ENCODE measurements around the gene ZFAND5. TPM values are rescaled to one million over a fixed set of nuclear protein-coding genes. Genes with fewer than 3 reads are reported as not detected.

Gene ZFAND5
- total and polyA plus RNA-seq, 10 of the 15 experiments (the other 5 are each of a cell fraction or from before 2014, with no cell fraction given), result 22.5 to 107 (median 63.3) TPM

DNA sequence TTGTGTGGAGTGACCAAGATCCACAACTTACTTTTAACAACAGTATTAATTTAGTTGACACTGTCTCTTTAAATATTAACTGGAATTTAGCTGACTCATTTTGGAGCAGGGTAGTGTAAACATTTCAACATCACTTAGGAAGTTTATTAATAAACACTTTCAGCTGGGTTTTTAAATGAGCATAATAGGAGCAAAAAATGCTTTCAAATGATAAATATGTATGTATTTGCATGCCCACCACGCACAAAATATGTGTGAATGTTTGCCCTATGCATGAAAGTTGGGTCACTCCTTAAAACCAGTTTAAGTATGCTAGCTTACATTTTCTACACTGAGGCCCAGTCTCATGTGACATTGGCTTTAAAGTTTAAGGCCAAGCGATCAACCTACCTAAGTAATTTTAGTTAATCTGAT lies 2.9 kb downstream of the ZFAND5 start (continued):
- TF ChIP-seq, protein P1, sequence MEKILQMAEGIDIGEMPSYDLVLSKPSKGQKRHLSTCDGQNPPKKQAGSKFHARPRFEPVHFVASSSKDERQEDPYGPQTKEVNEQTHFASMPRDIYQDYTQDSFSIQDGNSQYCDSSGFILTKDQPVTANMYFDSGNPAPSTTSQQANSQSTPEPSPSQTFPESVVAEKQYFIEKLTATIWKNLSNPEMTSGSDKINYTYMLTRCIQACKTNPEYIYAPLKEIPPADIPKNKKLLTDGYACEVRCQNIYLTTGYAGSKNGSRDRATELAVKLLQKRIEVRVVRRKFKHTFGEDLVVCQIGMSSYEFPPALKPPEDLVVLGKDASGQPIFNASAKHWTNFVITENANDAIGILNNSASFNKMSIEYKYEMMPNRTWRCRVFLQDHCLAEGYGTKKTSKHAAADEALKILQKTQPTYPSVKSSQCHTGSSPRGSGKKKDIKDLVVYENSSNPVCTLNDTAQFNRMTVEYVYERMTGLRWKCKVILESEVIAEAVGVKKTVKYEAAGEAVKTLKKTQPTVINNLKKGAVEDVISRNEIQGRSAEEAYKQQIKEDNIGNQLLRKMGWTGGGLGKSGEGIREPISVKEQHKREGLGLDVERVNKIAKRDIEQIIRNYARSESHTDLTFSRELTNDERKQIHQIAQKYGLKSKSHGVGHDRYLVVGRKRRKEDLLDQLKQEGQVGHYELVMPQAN (conservative IDR thresholded peaks at IDR 0.05), result no peak
- 0 out of 2 replicates have a peak, but pooled peaks have one; percentile 7 for TF ChIP-seq POLR2AphosphoS5 (IDR thresholded peaks at IDR 0.05; ENCODE audit: low read length)
- TF ChIP-seq SPI1 (IDR thresholded peaks at IDR 0.05; ENCODE audit: borderline replicate concordance, insufficient read depth, low read depth, low read length), result no peak
- TF ChIP-seq EGR1 (IDR thresholded peaks at IDR 0.05; ENCODE audit: borderline replicate concordance in 1 of 2, low read depth in 2 of 2, low read length in 2 of 2), result no peak
- TF ChIP-seq NBN (IDR thresholded peaks at IDR 0.05), result no peak
- no peak for TF ChIP-seq CBFB (IDR thresholded peaks at IDR 0.05; ENCODE audit: low read depth)
- no peak for TF ChIP-seq CEBPB (IDR thresholded peaks at IDR 0.05; ENCODE audit: borderline replicate concordance in 1 of 2, low read depth in 2 of 2, low read length in 2 of 2)

DNA sequence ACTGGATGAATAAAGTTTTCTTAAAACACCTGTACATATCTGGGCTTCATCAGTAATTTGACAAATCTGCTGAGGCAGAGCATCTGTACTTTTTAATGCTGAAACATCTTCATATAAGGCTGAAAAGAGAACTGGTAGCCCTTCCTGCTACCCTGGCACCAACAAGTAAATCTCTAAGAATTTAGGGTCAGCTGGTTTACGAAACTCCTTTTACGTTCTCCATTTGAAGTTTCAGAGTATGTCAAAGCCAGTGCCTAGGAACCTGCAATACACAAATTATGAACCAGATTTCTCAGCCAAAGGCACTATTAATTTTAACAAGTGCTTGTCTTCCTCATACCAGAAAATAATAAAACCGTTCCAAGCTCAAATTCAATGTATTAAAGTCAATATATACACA lies 3.8 kb downstream of the ZFAND5 start:
- Histone ChIP-seq H3K9ac (ENCODE audit: control insufficient read depth, insufficient read depth, low read length) (no peak overlapping the region; the same call in 1 of the 2 replicates), H3K4me1 (ENCODE audit: control insufficient read depth, insufficient read depth, low read length) (peaks cover 4% of the 10 kb centered on the region), H3K36me3 (ENCODE audit: control insufficient read depth in 2 of 2, insufficient read depth in 2 of 2, low read length in 1 of 2) (peaks cover 2 to 7% of the 10 kb centered on the region in 2 experiments; a peak in 2 of 4 replicates), H3K27ac (ENCODE audit: control insufficient read depth, insufficient read depth) (no peak overlapping the region), H3K4me3 (peak overlapping the region; percentile 35; the same call in 1 of the 2 replicates), H3K27me3 (replicated peaks in 1 of 2; ENCODE audit: control insufficient read depth in 2 of 2, insufficient read depth in 2 of 2, low read length in 1 of 2) (no peaks in the 10 kb centered on the region), H3K79me2 (ENCODE audit: control insufficient read depth, insufficient read depth, low read length) (peaks cover 80% of the 10 kb centered on the region), H2AFZ (ENCODE audit: control insufficient read depth, low read depth, low read length) (no peak overlapping the region), H3K9me3 (replicated peaks; ENCODE audit: control insufficient read depth, insufficient read depth, low read length) (no peaks in the 10 kb centered on the region), H3K4me2 (ENCODE audit: control insufficient read depth, insufficient read depth) (peak overlapping the region; percentile 67), H4K20me1 (ENCODE audit: control insufficient read depth, insufficient read depth) (no peaks in the 10 kb centered on the region)
- FAIRE-seq (no peak), ATAC-seq (no peak), DNase-seq (ENCODE audit: low read depth, low spot score) (no peak)
- ChIA-PET RAD21 (ENCODE audit: unreplicated experiment) (interaction anchor here (1.0 to 5.1 kb wide), 6 partner anchors 23 to 230 kb away, joined by 3 to 33 read pairs (median 20); no protein-coding TSS in a partner anchor), SMC1A (ENCODE audit: uncharacterized antibody, unreplicated experiment) (interaction anchor here (0.6 to 2.5 kb wide), 13 partner anchors 29 to 236 kb away, joined by 3 to 9 read pairs (median 3); no protein-coding TSS in a partner anchor), POLR2A (interaction anchor here (5.2 kb wide), 1 partner anchor 156 kb away, joined by 32 read pairs; no protein-coding TSS in a partner anchor), CTCF (interaction anchor here (0.7 to 3.1 kb wide), 5 partner anchors 9 to 231 kb away, joined by 3 to 26 read pairs (median 8); no protein-coding TSS in a partner anchor)
- in situ Hi-C loops (cut with MboI), result no loop called here
- intact Hi-C loops (cut with micrococcal nuclease; ENCODE audit: unreplicated experiment), result loop anchor here (5.0 to 10.0 kb wide), 2 partner anchors 69 to 156 kb away; no protein-coding TSS in a partner anchor
- 32% methylated on average over 3 of the region's 3 CpGs for WGBS (ENCODE audit: insufficient coverage, insufficient replicate concordance, low lambda C conversion rate, missing lambda C conversion rate)
- no TSS peak for BruUV-seq (replicated peaks)
- no peak for TF ChIP-seq ATF7 (IDR thresholded peaks at IDR 0.05; ENCODE audit: low read depth)
- TF ChIP-seq ZNF274 (IDR thresholded peaks at IDR 0.05; ENCODE audit: insufficient read depth, insufficient read length), result no peak
- TF ChIP-seq PAX8 (IDR thresholded peaks at IDR 0.05), result no peak
- no peak for TF ChIP-seq STAT1 (conservative IDR thresholded peaks at IDR 0.05)
- no peak for TF ChIP-seq JUND (IDR thresholded peaks at IDR 0.05; ENCODE audit: low read depth, low read length)
- no peak for TF ChIP-seq RUNX3 (IDR thresholded peaks at IDR 0.05; ENCODE audit: low read length)
- TF ChIP-seq NFYA (IDR thresholded peaks at IDR 0.05; ENCODE audit: borderline replicate concordance, low read depth, low read length), result no peak
- TF ChIP-seq FOS (IDR thresholded peaks at IDR 0.05; ENCODE audit: borderline replicate concordance, extremely low read depth, insufficient read length), result no peak
- no peak for TF ChIP-seq YY1 (IDR thresholded peaks at IDR 0.05; ENCODE audit: low read depth, low read length)
- no peak for TF ChIP-seq HDAC2 (IDR thresholded peaks at IDR 0.05)
